ENCODE measurements around the gene ASTN1.

DNA sequence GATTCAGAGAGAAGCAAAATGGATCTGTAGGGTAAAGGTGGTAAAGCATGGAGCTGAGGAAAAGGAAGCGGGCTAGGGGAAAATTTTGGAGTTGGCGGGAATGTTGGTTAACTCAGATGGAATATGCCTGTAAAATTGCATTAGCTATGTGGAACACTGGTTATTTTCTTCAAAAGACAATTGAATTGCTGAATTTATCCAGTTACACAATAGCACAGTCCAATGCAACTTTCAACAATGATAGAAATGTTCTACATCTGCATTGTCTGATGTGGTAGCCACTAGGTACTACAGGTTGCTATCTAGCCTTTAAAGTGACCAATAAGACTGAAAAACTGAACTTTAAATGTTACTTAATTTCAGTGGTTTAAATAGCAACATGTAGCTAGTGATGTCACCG, 315.2 kb downstream of the ASTN1 start:
- TF ChIP-seq POLR2A (IDR thresholded peaks at IDR 0.05; ENCODE audit: low read length) (no peak), GATA1 (IDR thresholded peaks at IDR 0.05; ENCODE audit: low read depth, low read length) (no peak)
